HEK293 (cell line): ENCODE results near the gene TWIST2.

Experiments used
- CTCF ChIA-PET: fragments of 350-600 bp; formaldehyde crosslinking; extraction: SDS; loops from one replicate; lab custom pipeline; 2021; ENCODE audit warnings: antibody characterized with exemption; lab: Yijun Ruan, JAX
- POLR2A ChIA-PET: fragments of 300-600 bp; formaldehyde crosslinking; extraction: SDS; loops from one replicate; lab custom pipeline; 2020; ENCODE audit warnings: antibody characterized with exemption, inconsistent platforms; lab: Yijun Ruan, JAX
- H3K27ac ChIP-seq: fragments of 200-500 bp; sonication (Bioruptor generic); 2 replicates; pipeline ENCODE4 v1.5.1; 2014; ENCODE audit warnings: low read depth, low read length, control low read depth, inconsistent platforms; ENCODE audit errors: extremely low read depth
- H3K36me3 ChIP-seq, 2 experiments: fragments of 200-500 bp in 1 of 2; sonication (Bioruptor generic) in 1 of 2; 1 replicate in 1 of 2; 2 replicates in 1 of 2; pipeline ENCODE4 v1.5.1; 2014 to 2017; ENCODE audit warnings: inconsistent platforms in 2 of 2, low read length in 2 of 2; ENCODE audit not compliant: control insufficient read depth in 2 of 2, insufficient read depth in 1 of 2
- H3K4me1 ChIP-seq: fragments of 200-500 bp; sonication (Bioruptor generic); 2 replicates; pipeline ENCODE4 v1.5.1; 2014; ENCODE audit warnings: mild to moderate bottlenecking, low read length, inconsistent platforms; ENCODE audit not compliant: control insufficient read depth, insufficient read depth
- H3K4me3 ChIP-seq: 2 replicates; pipeline ENCODE4 v1.5.1; 2011; ENCODE audit warnings: low read depth, mild to moderate bottlenecking, control low read depth, low read length, moderate library complexity
- H3K9me3 ChIP-seq: fragments of 200-500 bp; sonication (Bioruptor generic); 2 replicates; pipeline ENCODE4 v1.5.1; 2014; ENCODE audit warnings: low read depth, low read length, inconsistent platforms; ENCODE audit not compliant: control insufficient read depth, insufficient read depth
- EGR2 ChIP-seq: fragments of 450-650 bp; formaldehyde crosslinking; IDR thresholded peaks from 2 replicates; pipeline ENCODE4 v1.5.1; 2016; ENCODE audit warnings: low read depth, missing biosample characterization, missing genetic modification characterization
- GFI1B ChIP-seq: fragments of 450-650 bp; formaldehyde crosslinking; IDR thresholded peaks from 2 replicates; pipeline ENCODE4 v1.5.1; 2016; ENCODE audit warnings: missing biosample characterization, missing genetic modification characterization
- MEIS1 ChIP-seq: sonication (generic); formaldehyde crosslinking; IDR thresholded peaks from 2 replicates; pipeline ENCODE4 v1.8.1; 2022; ENCODE audit warnings: missing genetic modification reagents, mild to moderate bottlenecking, borderline replicate concordance
- ZBTB21 ChIP-seq: fragments of 450-650 bp; formaldehyde crosslinking; IDR thresholded peaks from 2 replicates; pipeline ENCODE4 v1.5.1; 2017; ENCODE audit warnings: missing biosample characterization, missing genetic modification characterization
- ZNF138 ChIP-seq: fragments of 450-650 bp; formaldehyde crosslinking; IDR thresholded peaks from 2 replicates; pipeline ENCODE4 v1.5.1; 2016; ENCODE audit warnings: missing biosample characterization, missing genetic modification characterization, borderline replicate concordance
- ZNF174 ChIP-seq: fragments of 450-650 bp; formaldehyde crosslinking; IDR thresholded peaks from 2 replicates; pipeline ENCODE4 v1.5.0; 2017; ENCODE audit warnings: missing biosample characterization, mild to moderate bottlenecking, missing genetic modification characterization
- ZNF274 ChIP-seq, 2 experiments: fragments of 200-500 bp in 1 of 2; fragments of 450-650 bp in 1 of 2; sonication (Bioruptor generic) in 1 of 2; formaldehyde crosslinking in 1 of 2; IDR thresholded peaks; 2 replicates each; pipeline versions ENCODE4 v1.5.1 to v1.6.1; 2014 to 2016; ENCODE audit warnings: borderline replicate concordance in 1 of 2, inconsistent platforms in 1 of 2, low read length in 1 of 2, missing biosample characterization in 1 of 2, missing genetic modification characterization in 1 of 2
- ZNF354C ChIP-seq: fragments of 450-650 bp; formaldehyde crosslinking; IDR thresholded peaks from 2 replicates; pipeline ENCODE4 v1.5.1; 2016; ENCODE audit warnings: missing biosample characterization, missing genetic modification characterization, low read depth, borderline replicate concordance
- ZNF37A ChIP-seq: fragments of 450-650 bp; IDR thresholded peaks from 2 replicates; pipeline ENCODE4 v1.5.1; 2018; ENCODE audit warnings: missing biosample characterization, missing genetic modification characterization
- ZNF394 ChIP-seq: fragments of 450-650 bp; formaldehyde crosslinking; IDR thresholded peaks from 2 replicates; pipeline ENCODE4 v1.5.1; 2016; ENCODE audit warnings: missing biosample characterization, missing genetic modification characterization, mild to moderate bottlenecking, moderate library complexity, borderline replicate concordance
- ZNF423 ChIP-seq: fragments of 450-650 bp; formaldehyde crosslinking; IDR thresholded peaks from 2 replicates; pipeline ENCODE4 v1.5.1; 2016; ENCODE audit warnings: missing biosample characterization, missing genetic modification characterization
- ZNF433 ChIP-seq: fragments of 450-650 bp; formaldehyde crosslinking; IDR thresholded peaks from 2 replicates; pipeline ENCODE4 v1.5.1; 2016; ENCODE audit warnings: missing biosample characterization, missing genetic modification characterization, low read depth
- ZNF544 ChIP-seq: fragments of 450-650 bp; formaldehyde crosslinking; IDR thresholded peaks from 2 replicates; pipeline ENCODE4 v1.5.0; 2017; ENCODE audit warnings: missing biosample characterization, missing genetic modification characterization
- ZNF555 ChIP-seq: fragments of 450-650 bp; formaldehyde crosslinking; conservative IDR thresholded peaks from 2 replicates; pipeline ENCODE4 v1.5.1; 2017; ENCODE audit warnings: missing biosample characterization, mild to moderate bottlenecking, missing genetic modification characterization, inconsistent platforms
- ZNF558 ChIP-seq: fragments of 450-650 bp; formaldehyde crosslinking; IDR thresholded peaks from 2 replicates; pipeline ENCODE4 v1.5.1; 2016; ENCODE audit warnings: missing biosample characterization, missing genetic modification characterization
- ZNF670 ChIP-seq: fragments of 450-650 bp; formaldehyde crosslinking; IDR thresholded peaks from 2 replicates; pipeline ENCODE4 v1.5.1; 2016; ENCODE audit warnings: missing biosample characterization, missing genetic modification characterization, low read depth
- ZNF792 ChIP-seq: fragments of 450-650 bp; formaldehyde crosslinking; IDR thresholded peaks from 2 replicates; pipeline ENCODE4 v1.5.1; 2016; ENCODE audit warnings: missing biosample characterization, missing genetic modification characterization
- ZNF837 ChIP-seq: fragments of 450-650 bp; formaldehyde crosslinking; IDR thresholded peaks from 2 replicates; pipeline ENCODE4 v1.5.1; 2016; ENCODE audit warnings: missing biosample characterization, missing genetic modification characterization
- TF ChIP-seq, protein P1 (sequence below): fragments of 450-650 bp; formaldehyde crosslinking; IDR thresholded peaks from 2 replicates; pipeline ENCODE4 v1.5.1; 2016; ENCODE audit warnings: missing biosample characterization, missing genetic modification characterization
- TF ChIP-seq, protein P2 (sequence below): fragments of 450-650 bp; formaldehyde crosslinking; IDR thresholded peaks from 2 replicates; pipeline ENCODE4 v1.5.1; 2016; ENCODE audit warnings: missing biosample characterization, missing genetic modification characterization
- TF ChIP-seq, protein P3 (sequence below): fragments of 450-650 bp; formaldehyde crosslinking; IDR thresholded peaks from 2 replicates; pipeline ENCODE4 v1.5.1; 2016; ENCODE audit warnings: missing biosample characterization, missing genetic modification characterization
- TF ChIP-seq, protein P4 (sequence below): fragments of 450-650 bp; formaldehyde crosslinking; IDR thresholded peaks from 2 replicates; pipeline ENCODE4 v1.5.1; 2016; ENCODE audit warnings: missing biosample characterization, missing genetic modification characterization, low read depth

The TWIST2 gene

DNA sequence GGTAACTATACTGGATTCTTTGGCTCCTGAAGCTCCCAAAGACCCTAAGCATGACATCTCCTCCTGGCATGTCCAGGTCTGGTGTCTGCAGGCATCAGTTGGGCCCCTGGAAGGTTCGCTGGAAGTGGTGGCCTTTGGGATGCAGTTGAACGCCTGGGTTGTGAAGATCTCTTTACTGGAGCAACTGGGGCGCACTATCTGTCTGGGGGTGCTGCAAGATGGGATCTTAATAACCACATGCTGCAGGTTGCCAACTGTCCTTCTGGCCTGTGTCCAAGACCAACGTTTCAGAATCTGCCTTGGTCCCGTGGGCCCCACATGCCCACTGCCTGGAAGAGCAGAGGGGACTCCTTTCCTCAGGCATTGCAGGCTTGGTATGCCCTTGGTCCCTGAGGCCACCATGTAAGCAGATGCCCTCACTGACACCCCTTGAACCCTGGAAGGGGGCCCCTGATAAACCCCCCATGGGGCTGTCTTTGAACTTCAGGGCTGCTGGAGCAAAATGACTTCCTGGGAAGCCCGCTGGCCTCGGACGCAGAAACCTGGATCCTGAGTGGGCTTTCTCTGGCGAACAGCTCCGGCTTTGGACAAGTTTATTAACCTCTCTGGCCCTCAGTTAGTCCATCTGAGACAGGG lies 101.9 kb downstream of the TWIST2 start:
- H3K9me3 ChIP-seq: no peaks in the 10 kb centered on the region
- POLR2A ChIA-PET: no interaction called here
- H3K36me3 ChIP-seq: no peaks in the 10 kb centered on the region
- TF ChIP-seq, protein P1, sequence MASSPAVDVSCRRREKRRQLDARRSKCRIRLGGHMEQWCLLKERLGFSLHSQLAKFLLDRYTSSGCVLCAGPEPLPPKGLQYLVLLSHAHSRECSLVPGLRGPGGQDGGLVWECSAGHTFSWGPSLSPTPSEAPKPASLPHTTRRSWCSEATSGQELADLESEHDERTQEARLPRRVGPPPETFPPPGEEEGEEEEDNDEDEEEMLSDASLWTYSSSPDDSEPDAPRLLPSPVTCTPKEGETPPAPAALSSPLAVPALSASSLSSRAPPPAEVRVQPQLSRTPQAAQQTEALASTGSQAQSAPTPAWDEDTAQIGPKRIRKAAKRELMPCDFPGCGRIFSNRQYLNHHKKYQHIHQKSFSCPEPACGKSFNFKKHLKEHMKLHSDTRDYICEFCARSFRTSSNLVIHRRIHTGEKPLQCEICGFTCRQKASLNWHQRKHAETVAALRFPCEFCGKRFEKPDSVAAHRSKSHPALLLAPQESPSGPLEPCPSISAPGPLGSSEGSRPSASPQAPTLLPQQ (tag by site-specific recombination): 0 out of 2 replicates have a peak, but pooled peaks have one; percentile 31
- TF ChIP-seq ZNF544 (tag by site-specific recombination): no peak
- no peaks in the 10 kb centered on the region for H3K4me1 ChIP-seq
- H3K27ac ChIP-seq: no peak overlapping the region
- H3K4me3 ChIP-seq: no peak overlapping the region
- CTCF ChIA-PET: interaction anchor here (0.6 kb wide), 1 partner anchor 216 kb away, joined by 3 read pairs; no protein-coding TSS in a partner anchor

DNA sequence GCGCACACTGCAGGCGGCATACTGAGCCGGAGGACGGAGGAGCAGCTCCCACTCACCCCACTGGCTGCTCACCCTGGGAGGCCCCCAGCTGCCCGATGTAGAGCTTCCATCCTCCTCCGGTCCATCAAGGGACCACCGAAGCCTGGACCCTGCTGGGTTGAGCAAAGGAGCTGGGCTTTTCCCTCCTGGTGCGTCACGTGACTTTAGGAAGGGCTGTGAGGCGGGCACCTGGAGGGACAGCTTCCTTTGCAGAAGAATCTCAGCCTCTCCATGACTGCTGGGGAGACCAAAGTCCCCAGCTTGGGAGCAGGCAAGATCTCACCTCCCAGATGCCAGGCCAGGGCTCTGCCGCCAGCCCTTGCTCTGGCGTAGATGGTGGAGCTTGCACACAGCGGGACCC lies 102.7 kb downstream of the TWIST2 start:
- ChIA-PET CTCF (interaction anchor here (0.6 kb wide), 1 partner anchor 217 kb away, joined by 3 read pairs; no protein-coding TSS in a partner anchor), POLR2A (no interaction called here)
- Histone ChIP-seq H3K4me3 (no peak overlapping the region), H3K9me3 (no peaks in the 10 kb centered on the region), H3K27ac (no peak overlapping the region), H3K4me1 (no peaks in the 10 kb centered on the region), H3K36me3 (no peaks in the 10 kb centered on the region)
- TF ChIP-seq MEIS1 (CRISPR knock-in tag) (no peak), ZNF394 (tag by site-specific recombination) (no peak), ZNF558 (tag by site-specific recombination) (no peak), ZNF37A (no peak), ZNF433 (no peak), ZNF174 (tag by site-specific recombination) (no peak), ZNF274 (IDR thresholded peaks at IDR 0.05; ENCODE audit: low read length) (no peak), ZNF274 (tag by site-specific recombination; IDR thresholded peaks at IDR 0.05; ENCODE audit: borderline replicate concordance) (no peak), ZNF354C (no peak), ZBTB21 (tag by site-specific recombination) (no peak), ZNF423 (tag by site-specific recombination) (no peak), GFI1B (tag by site-specific recombination) (no peak), ZNF138 (tag by site-specific recombination) (no peak), ZNF792 (tag by site-specific recombination) (no peak), ZNF555 (tag by site-specific recombination) (no peak), ZNF837 (tag by site-specific recombination) (no peak), EGR2 (tag by site-specific recombination) (no peak), ZNF670 (tag by site-specific recombination) (no peak)
- TF ChIP-seq, protein P2, sequence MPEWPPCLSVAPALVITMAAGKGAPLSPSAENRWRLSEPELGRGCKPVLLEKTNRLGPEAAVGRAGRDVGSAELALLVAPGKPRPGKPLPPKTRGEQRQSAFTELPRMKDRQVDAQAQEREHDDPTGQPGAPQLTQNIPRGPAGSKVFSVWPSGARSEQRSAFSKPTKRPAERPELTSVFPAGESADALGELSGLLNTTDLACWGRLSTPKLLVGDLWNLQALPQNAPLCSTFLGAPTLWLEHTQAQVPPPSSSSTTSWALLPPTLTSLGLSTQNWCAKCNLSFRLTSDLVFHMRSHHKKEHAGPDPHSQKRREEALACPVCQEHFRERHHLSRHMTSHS (tag by site-specific recombination): no peak
- TF ChIP-seq, protein P3, sequence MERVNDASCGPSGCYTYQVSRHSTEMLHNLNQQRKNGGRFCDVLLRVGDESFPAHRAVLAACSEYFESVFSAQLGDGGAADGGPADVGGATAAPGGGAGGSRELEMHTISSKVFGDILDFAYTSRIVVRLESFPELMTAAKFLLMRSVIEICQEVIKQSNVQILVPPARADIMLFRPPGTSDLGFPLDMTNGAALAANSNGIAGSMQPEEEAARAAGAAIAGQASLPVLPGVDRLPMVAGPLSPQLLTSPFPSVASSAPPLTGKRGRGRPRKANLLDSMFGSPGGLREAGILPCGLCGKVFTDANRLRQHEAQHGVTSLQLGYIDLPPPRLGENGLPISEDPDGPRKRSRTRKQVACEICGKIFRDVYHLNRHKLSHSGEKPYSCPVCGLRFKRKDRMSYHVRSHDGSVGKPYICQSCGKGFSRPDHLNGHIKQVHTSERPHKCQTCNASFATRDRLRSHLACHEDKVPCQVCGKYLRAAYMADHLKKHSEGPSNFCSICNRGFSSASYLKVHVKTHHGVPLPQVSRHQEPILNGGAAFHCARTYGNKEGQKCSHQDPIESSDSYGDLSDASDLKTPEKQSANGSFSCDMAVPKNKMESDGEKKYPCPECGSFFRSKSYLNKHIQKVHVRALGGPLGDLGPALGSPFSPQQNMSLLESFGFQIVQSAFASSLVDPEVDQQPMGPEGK (tag by site-specific recombination): no peak
- TF ChIP-seq, protein P4, sequence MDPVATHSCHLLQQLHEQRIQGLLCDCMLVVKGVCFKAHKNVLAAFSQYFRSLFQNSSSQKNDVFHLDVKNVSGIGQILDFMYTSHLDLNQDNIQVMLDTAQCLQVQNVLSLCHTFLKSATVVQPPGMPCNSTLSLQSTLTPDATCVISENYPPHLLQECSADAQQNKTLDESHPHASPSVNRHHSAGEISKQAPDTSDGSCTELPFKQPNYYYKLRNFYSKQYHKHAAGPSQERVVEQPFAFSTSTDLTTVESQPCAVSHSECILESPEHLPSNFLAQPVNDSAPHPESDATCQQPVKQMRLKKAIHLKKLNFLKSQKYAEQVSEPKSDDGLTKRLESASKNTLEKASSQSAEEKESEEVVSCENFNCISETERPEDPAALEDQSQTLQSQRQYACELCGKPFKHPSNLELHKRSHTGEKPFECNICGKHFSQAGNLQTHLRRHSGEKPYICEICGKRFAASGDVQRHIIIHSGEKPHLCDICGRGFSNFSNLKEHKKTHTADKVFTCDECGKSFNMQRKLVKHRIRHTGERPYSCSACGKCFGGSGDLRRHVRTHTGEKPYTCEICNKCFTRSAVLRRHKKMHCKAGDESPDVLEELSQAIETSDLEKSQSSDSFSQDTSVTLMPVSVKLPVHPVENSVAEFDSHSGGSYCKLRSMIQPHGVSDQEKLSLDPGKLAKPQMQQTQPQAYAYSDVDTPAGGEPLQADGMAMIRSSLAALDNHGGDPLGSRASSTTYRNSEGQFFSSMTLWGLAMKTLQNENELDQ (tag by site-specific recombination): no peak
